GM12872 (cell line): ENCODE measurements around the gene TEX261.

ENCODE experiments used
- CTCF ChIP-seq: IDR thresholded peaks from 3 replicates; pipeline ENCODE4 v1.5.1; 2011; ENCODE audit warnings: low read depth, mild to moderate bottlenecking, low read length, moderate library complexity; ENCODE audit not compliant: insufficient read depth

TEX261 gene

DNA sequence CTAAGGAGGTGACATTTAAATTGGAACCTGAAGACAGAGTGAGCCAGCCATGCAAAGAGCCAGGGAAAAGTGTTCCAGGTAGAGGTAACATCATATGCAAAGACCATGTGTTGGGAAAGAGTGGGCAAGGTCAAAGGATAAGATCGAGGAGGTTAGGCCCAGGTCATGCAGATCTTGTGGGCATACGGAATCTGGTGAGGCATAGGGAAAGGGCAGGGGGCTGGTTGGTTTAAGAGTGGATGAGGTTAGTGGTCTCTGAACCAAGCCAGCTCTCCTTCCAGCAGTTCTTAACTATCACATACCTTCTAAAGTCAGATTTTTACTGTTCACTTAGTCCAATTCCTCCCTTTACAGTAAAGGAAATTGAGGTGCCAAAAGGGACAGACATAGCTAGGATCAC, 13.3 kb downstream of the TEX261 start:
- TF ChIP-seq CTCF, result no peak

GRCh38 chr2:70979626-70980025, 15.0 kb downstream of the TEX261 start:
- TF ChIP-seq CTCF, result no peak

GRCh38 chr2:70979180-70979488, 15.5 kb downstream of the TEX261 start:
- no peak for TF ChIP-seq CTCF

DNA sequence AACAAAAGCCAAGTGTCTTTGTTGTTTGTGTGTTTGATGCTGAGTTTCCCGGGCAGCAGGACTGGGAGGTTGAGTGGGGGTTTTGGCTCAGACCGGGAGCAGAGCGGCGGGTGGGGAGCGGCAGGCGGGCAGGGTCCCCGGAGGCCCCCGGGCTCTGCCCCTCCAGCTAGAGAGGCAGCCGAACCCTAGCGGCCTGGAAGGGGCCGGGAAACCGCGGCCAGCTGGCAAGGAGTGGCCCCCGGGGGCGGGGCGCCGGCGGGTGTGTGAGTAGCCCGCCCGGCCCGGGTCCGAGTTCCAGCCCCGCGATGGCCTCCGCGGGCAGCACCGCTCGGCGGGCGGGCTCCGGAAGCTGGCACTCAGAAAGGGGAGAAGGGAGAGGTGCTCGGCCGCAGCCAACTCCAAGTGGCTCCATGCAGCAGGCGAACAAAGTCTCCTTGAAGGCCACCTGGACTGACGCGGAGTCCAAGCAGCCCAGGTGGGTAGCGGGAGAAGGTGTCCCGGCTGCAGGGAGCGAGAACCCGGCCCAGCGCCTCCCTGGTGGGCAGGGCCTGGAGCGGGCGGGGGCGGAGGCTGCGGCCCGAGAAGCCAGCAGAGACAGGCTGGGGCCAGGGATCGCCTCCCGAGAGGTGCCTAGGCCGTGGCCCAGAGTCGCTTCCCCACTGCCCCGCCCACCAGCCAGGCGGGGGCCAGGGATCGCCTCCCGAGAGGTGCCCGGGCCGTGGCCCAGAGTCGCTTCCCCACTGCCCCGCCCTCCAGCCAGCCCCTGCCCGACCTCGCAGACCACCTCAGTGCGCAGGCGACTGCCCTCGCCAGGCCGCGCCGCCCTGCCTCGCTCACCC, 16.1 kb downstream of the TEX261 start, which contains the start of gene ANKRD53:
Gene ANKRD53, plus strand, starts transcription at position 290 of the 839 bp plus-strand sequence. Its CDS starts 16 bp downstream, at position 306.
- TF ChIP-seq CTCF, result no peak

DNA sequence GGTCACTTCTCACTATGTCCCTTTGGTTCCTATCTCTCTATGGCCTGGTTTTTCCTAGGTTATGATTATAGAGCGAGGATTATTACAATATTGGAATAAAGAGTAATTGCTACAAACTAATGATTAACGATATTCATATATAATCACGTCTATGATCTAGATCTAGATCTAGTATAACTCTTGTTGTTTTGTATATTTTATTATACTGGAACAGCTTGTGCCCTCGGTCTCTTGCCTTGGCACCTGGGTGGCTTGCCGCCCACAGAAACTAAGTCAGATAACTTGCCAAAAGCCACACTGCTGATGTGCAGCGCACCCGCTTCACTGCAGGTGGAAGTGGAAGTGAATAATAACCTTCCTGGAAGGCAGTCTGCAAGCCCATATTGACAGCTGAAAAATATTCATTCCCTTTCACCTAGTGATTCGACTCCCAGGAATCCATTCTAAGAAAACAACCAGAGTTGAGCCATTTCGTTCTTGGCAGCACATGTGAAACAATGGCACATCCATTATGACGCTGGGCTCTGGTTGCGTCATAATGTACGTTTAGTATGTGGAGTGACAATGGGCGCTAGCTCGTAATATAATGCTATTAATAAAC, 17.0 kb downstream of the TEX261 start:
- TF ChIP-seq CTCF, result no peak

DNA sequence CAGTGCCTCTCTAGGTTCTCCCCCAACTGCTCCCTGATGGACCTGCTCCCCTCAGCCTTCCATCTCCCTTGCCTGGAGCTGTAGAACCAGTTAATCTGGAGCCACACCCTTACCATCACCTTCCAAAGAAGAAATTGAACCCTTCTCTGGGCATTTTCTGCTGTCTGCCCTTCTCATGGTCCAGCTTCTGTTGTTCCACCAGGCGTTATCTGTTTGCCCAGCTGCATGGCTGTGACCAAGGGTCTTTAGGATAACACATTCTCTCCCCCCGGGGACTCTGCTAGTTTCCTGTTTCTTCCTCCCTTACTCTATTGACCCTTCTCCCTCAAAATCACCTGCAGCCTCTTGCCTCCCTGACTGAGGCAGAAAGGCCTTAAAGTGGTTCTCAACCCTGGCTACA, 19.4 kb downstream of the TEX261 start:
- no peak for TF ChIP-seq CTCF

- TF ChIP-seq CTCF, result no peak
Observed at GRCh38 chr2:70974592-70974991, 20.1 kb downstream of the TEX261 start.
